ENCODE measurements around the gene NEGR1.

NEGR1 gene

GRCh38 chr1:71610476-71610875, 671.9 kb downstream of the NEGR1 start:
- DNase-seq, result no peak

- no peak for DNase-seq
Observed at GRCh38 chr1:71603044-71603776, 679.1 kb downstream of the NEGR1 start.

- DNase-seq, result no peak
Observed at GRCh38 chr1:71600023-71600422, 682.3 kb downstream of the NEGR1 start.

GRCh38 chr1:71599306-71599705, 683.0 kb downstream of the NEGR1 start:
- no peak for DNase-seq

- no peak for DNase-seq
Observed at GRCh38 chr1:71593523-71593922, 688.8 kb downstream of the NEGR1 start.

- no peak for DNase-seq
Observed at GRCh38 chr1:71592646-71593274, 689.6 kb downstream of the NEGR1 start.

GRCh38 chr1:71589005-71589404, 693.3 kb downstream of the NEGR1 start:
- DNase-seq, result no peak

- no peak for DNase-seq
Observed at GRCh38 chr1:71587961-71588360, 694.4 kb downstream of the NEGR1 start.

GRCh38 chr1:71586030-71586429, 696.3 kb downstream of the NEGR1 start:
- no peak for DNase-seq

GRCh38 chr1:71583756-71584155, 698.6 kb downstream of the NEGR1 start:
- DNase-seq, result no peak

GRCh38 chr1:71582673-71583072, 699.7 kb downstream of the NEGR1 start:
- no peak for DNase-seq

GRCh38 chr1:71577451-71578131, 704.7 kb downstream of the NEGR1 start:
- no peak for DNase-seq

GRCh38 chr1:71572038-71572437, 710.3 kb downstream of the NEGR1 start:
- DNase-seq, result no peak

- DNase-seq, result no peak
Observed at GRCh38 chr1:71566413-71566812, 715.9 kb downstream of the NEGR1 start.

- DNase-seq, result no peak
Observed at GRCh38 chr1:71565831-71566230, 716.5 kb downstream of the NEGR1 start.

GRCh38 chr1:71565262-71565661, 717.1 kb downstream of the NEGR1 start:
- DNase-seq, result no peak

- no peak for DNase-seq
Observed at GRCh38 chr1:71562298-71562697, 720.0 kb downstream of the NEGR1 start.

- no peak for DNase-seq
Observed at GRCh38 chr1:71561729-71562128, 720.6 kb downstream of the NEGR1 start.

GRCh38 chr1:71561206-71561605, 721.1 kb downstream of the NEGR1 start:
- DNase-seq, result no peak

GRCh38 chr1:71559880-71560279, 722.5 kb downstream of the NEGR1 start:
- DNase-seq, result no peak

GRCh38 chr1:71557138-71557537, 725.2 kb downstream of the NEGR1 start:
- no peak for DNase-seq

- DNase-seq, result no peak
Observed at GRCh38 chr1:71548398-71548890, 733.9 kb downstream of the NEGR1 start.

GRCh38 chr1:71542155-71542554, 740.2 kb downstream of the NEGR1 start:
- DNase-seq, result no peak

- no peak for DNase-seq
Observed at GRCh38 chr1:71533950-71534349, 748.4 kb downstream of the NEGR1 start.

Measured in activated CD8-positive, alpha-beta memory T cell treated with anti-CD3 and anti-CD28 coated beads, Interleukin-2, amount 50 U/mL, for 4 hours (primary cell).